Measurements from ENCODE around the gene NMNAT2.

GRCh38 chr1:183279835-183280234, 138.3 kb downstream of the NMNAT2 start:
- TF ChIP-seq PATZ1 (CRISPR knock-in tag; IDR thresholded peaks at IDR 0.05; ENCODE audit: borderline replicate concordance) = no peak
- no peak for TF ChIP-seq RARB (CRISPR knock-in tag; IDR thresholded peaks at IDR 0.05)
- TF ChIP-seq PPARA (CRISPR knock-in tag; IDR thresholded peaks at IDR 0.05; ENCODE audit: borderline replicate concordance) = no peak
- no peak for TF ChIP-seq BACH2 (CRISPR knock-in tag; IDR thresholded peaks at IDR 0.05; ENCODE audit: borderline replicate concordance)
- TF ChIP-seq TOX (CRISPR knock-in tag; IDR thresholded peaks at IDR 0.05; ENCODE audit: borderline replicate concordance) = no peak
- TF ChIP-seq POU6F1 (CRISPR knock-in tag; IDR thresholded peaks at IDR 0.05; ENCODE audit: borderline replicate concordance, low read depth) = no peak
- TF ChIP-seq ZC3H10 (CRISPR knock-in tag; IDR thresholded peaks at IDR 0.05) = no peak

Data from SK-N-SH treated with all-trans-retinoic acid at 6 μM for 48 hours (cell line).